Left ventricle myocardium inferior (tissue), 1 donor: ENCODE data around the gene FKBP1B. TPM values are rescaled to one million over a fixed set of nuclear protein-coding genes. Genes with fewer than 3 reads are reported as not detected.
"Not testable (repeated sequence)": the region's sequence is repeated elsewhere in the genome, so short reads cannot be mapped to it uniquely, and the experiment has no call there.

ENCODE experiments used
- DNase-seq: peaks from one replicate; pipeline ENCODE4 v3.0.0-alpha.2; 2020
- H3K27ac ChIP-seq: fragments of 200-600 bp; replicated peaks from 2 replicates; pipeline ENCODE4 v1.8.0; 2021
- H3K27me3 ChIP-seq: fragments of 200-600 bp; 2 replicates; pipeline ENCODE4 v1.8.0; 2021; ENCODE audit warnings: low read depth
- H3K36me3 ChIP-seq: fragments of 200-600 bp; 2 replicates; pipeline ENCODE4 v1.8.0; 2021
- H3K4me1 ChIP-seq: fragments of 200-600 bp; 2 replicates; pipeline ENCODE4 v1.8.0; 2021
- H3K4me3 ChIP-seq: fragments of 200-600 bp; 2 replicates; pipeline ENCODE4 v1.8.0; 2021; ENCODE audit warnings: mild to moderate bottlenecking, moderate library complexity
- H3K9me3 ChIP-seq: fragments of 200-600 bp; replicated peaks from 2 replicates; pipeline ENCODE4 v1.8.0; 2021
- CTCF ChIP-seq: fragments of 200-600 bp; IDR thresholded peaks from 2 replicates; pipeline ENCODE4 v1.8.0; 2021; ENCODE audit warnings: antibody characterized with exemption, mild to moderate bottlenecking, borderline replicate concordance
- intact Hi-C: fragments of 100-400 bp; cut with micrococcal nuclease; formaldehyde crosslinking; loops from one replicate; pipeline ENCODE4 v1.11.0; 2022
- total RNA-seq: library from RNA; stranded (reverse); fragmentation: NEBNext Ultra II Directional; extraction: Animal tissue kit (Norgen Biotek cat#: 25700); gene quantifications from one replicate; pipeline ENCODE4 v1.2.1, GENCODE V29; 2021
- donor health status: DM: no; HTN: yes; CAD: no; lungs with severe emphysema.

Gene FKBP1B
- total RNA-seq, 1 donor from 2014 or later, result 2.1 TPM

- intact Hi-C loops, result no loop called here
- H3K4me3 ChIP-seq, result no peak overlapping the region
- peaks cover 30% of the 10 kb centered on the region for H3K4me1 ChIP-seq
- no peaks in the 10 kb centered on the region for H3K27me3 ChIP-seq
- DNase-seq, result no peak
- peaks cover 9% of the 10 kb centered on the region for H3K36me3 ChIP-seq
- no peak for TF ChIP-seq CTCF
- no peak overlapping the region for H3K27ac ChIP-seq
- H3K9me3 ChIP-seq, result no peaks in the 10 kb centered on the region
Observed at GRCh38 chr2:24087032-24087431, 37.5 kb downstream of the FKBP1B start.

- Histone ChIP-seq H3K36me3 (peaks cover under 1% of the 10 kb centered on the region), H3K27ac (no peak overlapping the region), H3K4me3 (no peak overlapping the region), H3K4me1 (peaks cover 15% of the 10 kb centered on the region), H3K27me3 (no peaks in the 10 kb centered on the region), H3K9me3 (no peaks in the 10 kb centered on the region)
- intact Hi-C loops, result no loop called here
- no peak for TF ChIP-seq CTCF
- DNase-seq, result no peak
Observed at GRCh38 chr2:24088821-24089359, 39.3 kb downstream of the FKBP1B start.

GRCh38 chr2:24093270-24093669 is 43.7 kb downstream of the FKBP1B start:
- H3K27me3 ChIP-seq, intact Hi-C loops, H3K4me3 ChIP-seq, H3K27ac ChIP-seq, H3K4me1 ChIP-seq, H3K9me3 ChIP-seq, DNase-seq: not testable (repeated sequence)
- H3K36me3 ChIP-seq, result peaks cover 21% of the 10 kb centered on the region

GRCh38 chr2:24095171-24095677 is 45.7 kb downstream of the FKBP1B start:
- DNase-seq, intact Hi-C loops, H3K27me3 ChIP-seq, H3K4me1 ChIP-seq, H3K27ac ChIP-seq, H3K4me3 ChIP-seq, H3K9me3 ChIP-seq: not testable (repeated sequence)
- peaks cover 21% of the 10 kb centered on the region for H3K36me3 ChIP-seq

- H3K4me3 ChIP-seq, H3K4me1 ChIP-seq, intact Hi-C loops, H3K27ac ChIP-seq, DNase-seq, H3K36me3 ChIP-seq, H3K9me3 ChIP-seq, H3K27me3 ChIP-seq: not testable (repeated sequence)
Observed at GRCh38 chr2:24100732-24101131, 51.2 kb downstream of the FKBP1B start.

GRCh38 chr2:24101992-24102391 is 52.5 kb downstream of the FKBP1B start:
- no peaks in the 10 kb centered on the region for H3K36me3 ChIP-seq
- H3K27me3 ChIP-seq, result no peaks in the 10 kb centered on the region
- DNase-seq, result no peak
- peaks cover 8% of the 10 kb centered on the region for H3K9me3 ChIP-seq
- no peak overlapping the region for H3K4me3 ChIP-seq
- H3K27ac ChIP-seq, result no peak overlapping the region
- no peak for TF ChIP-seq CTCF
- intact Hi-C loops, result no loop called here
- H3K4me1 ChIP-seq, result no peaks in the 10 kb centered on the region

- Histone ChIP-seq H3K36me3 (no peaks in the 10 kb centered on the region), H3K9me3 (peaks cover 12% of the 10 kb centered on the region), H3K27ac (no peak overlapping the region), H3K4me1 (no peaks in the 10 kb centered on the region), H3K4me3 (no peak overlapping the region), H3K27me3 (no peaks in the 10 kb centered on the region)
- no peak for TF ChIP-seq CTCF
- DNase-seq, result no peak
- intact Hi-C loops, result no loop called here
Observed at GRCh38 chr2:24102677-24103076, 53.1 kb downstream of the FKBP1B start.
